22Rv1 (cell line): ENCODE data around the gene MTHFD2L.

Experiments used
- CTCF ChIP-seq: fragments of 450-650 bp; IDR thresholded peaks from 2 replicates; pipeline ENCODE4 v1.5.1; 2017; ENCODE audit warnings: mild to moderate bottlenecking
- ZFX ChIP-seq: fragments of 450-650 bp; IDR thresholded peaks from 2 replicates; pipeline ENCODE4 v1.6.1; 2017; ENCODE audit warnings: antibody characterized with exemption, borderline replicate concordance

GRCh38 chr4:74331252-74331651, 173.3 kb downstream of the MTHFD2L start:
- TF ChIP-seq CTCF (no peak), ZFX (no peak)
